Pons (tissue), 1 donor: Measurements from ENCODE around the gene TSPAN3.

Source experiments
- DNase-seq: peaks from one replicate; pipeline ENCODE4 v3.0.0-alpha.2; 2016; ENCODE audit warnings: low spot score

The TSPAN3 gene

DNA sequence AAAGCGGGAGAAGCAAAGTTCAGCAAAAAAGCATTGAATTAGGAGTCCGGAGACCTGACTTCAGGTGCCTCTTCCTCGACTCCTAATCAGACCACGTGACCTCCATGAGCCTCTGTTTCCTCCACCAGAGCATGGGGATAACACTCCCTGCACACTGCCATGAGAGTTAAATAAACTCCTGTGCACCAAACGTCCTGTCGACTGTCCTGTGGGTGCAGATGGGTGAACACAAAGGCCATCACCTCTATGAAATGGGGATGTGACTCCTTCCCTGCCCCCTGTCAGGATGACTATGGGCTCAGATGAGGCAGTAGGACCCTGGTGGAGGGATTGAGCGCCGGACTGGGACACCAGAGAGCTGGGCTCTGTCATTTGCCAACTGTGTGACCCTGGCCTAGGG is 13.5 kb upstream of the TSPAN3 start:
- no peak for DNase-seq

DNA sequence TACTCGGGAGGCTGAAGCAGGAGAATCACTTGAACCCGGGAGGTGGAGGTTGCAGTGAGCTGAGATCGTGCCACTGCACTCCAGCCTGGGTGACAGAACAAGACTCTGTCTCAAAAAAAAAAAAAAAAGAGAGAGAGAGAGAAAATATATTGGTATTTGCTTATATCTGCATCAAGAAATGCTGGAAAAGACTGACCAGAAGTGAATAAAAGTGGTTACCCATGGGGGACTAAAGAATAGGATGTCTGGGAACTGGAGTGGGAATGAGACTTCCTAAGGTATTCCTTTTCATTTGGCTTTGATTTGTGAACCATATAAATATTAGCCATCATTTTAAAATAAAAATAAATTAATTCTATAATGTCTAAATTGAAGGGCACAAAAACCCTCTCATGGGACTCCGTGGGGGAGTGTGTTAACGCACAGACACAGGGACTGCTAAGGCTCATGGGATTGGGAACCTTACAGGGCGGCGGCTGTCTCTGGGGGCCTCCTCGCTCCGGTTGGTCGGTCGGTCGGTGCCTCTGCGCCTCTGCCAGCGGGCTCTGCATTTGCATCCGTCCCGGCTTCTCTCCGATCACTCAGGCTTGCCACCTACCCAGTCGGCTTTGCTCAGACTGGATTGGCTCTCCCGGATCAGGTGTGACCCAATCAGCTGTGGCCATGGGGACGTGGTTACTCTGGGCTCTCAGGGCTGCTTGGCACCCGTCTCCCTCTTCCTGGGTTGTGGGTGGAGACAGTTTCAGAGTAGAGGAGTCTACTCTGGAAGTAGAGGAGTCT is 12.7 kb upstream of the TSPAN3 start:
- DNase-seq: peak; percentile 74

DNA sequence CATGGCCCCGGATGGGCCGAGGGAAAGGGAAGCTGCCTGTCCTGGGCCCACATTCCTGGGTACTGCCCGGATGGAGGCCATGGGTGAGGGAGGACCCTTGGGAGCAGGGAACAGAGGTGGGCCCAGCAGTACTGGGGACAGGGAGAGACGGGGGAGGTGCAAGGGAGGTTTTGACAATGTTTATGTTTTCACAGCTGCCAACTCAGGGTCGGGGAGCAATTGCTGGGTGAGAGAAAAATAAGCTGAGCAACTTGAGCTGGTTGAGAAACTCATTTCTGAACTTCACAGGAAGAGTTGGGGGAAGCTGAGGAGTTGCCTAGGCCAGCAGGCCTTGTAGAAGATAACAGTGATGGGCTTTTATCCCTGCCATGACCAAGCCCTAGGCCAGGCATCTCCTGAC is 11.1 kb upstream of the TSPAN3 start:
- no peak for DNase-seq

DNA sequence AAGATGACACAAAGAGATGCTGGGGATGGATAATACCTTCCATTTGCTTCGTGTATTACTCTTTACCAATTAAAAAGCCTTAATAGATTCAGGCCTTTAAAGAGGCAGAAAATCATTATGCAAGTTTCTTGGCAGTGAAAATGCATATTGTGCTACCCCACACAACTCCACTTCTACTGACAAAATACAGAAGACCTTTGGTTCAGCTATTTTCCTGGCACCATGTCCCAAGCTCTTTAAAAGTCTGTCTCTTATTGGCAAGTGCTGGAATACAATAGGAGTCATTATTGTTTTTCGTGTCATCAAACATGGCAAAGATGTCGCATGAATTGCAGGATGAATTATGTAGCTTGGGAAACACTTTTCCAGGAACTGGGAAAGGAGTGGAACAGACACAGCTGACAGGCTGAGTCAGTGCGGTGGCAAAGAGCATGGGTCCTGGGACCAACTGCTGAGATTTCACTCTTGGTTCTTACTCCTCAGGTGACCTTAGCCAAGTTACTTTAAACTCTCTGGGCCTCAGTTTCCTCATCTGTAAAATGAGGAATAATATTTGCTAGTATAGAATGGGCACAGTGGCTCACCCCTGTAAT is 5.5 kb upstream of the TSPAN3 start:
- DNase-seq: peak; percentile 90

DNA sequence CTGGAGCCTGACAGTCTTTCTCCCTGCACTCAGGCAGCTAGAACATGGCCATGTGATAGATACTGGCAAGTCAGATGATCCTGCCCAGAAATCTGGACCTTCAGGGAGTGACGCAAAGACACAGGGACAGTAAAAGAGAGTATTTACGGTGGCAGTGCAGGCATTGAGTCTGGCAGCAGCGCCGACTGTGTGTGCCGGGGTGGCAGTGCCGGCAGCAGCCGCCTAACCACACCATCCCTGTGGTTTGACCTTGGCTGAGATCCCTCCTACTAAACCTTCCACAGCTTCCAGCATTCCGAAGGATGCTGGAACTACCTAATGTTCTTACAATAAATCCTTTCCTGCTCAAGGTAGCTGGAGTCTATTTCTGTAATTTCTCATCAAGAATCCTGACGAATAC is 4.6 kb upstream of the TSPAN3 start:
- peak; percentile 79 for DNase-seq

DNA sequence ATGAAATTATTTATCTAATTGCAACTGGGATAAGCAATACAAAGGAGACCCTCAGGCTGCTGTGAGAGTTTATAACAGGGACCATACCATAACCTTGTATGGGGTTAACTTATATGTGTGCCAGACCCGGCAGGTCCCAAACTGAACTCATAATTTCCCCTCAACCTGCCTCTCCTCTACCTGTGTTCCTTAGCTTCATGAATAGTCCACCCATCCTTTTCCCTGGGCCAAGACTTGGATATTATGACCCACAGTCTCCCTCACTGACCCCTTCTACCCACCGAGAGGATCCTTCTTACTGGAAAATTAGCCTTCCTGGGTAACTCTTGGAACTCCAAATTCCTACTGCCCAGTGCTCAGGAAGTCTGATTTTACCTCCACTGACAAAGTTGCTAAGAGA is 3.4 kb upstream of the TSPAN3 start:
- DNase-seq: no peak

DNA sequence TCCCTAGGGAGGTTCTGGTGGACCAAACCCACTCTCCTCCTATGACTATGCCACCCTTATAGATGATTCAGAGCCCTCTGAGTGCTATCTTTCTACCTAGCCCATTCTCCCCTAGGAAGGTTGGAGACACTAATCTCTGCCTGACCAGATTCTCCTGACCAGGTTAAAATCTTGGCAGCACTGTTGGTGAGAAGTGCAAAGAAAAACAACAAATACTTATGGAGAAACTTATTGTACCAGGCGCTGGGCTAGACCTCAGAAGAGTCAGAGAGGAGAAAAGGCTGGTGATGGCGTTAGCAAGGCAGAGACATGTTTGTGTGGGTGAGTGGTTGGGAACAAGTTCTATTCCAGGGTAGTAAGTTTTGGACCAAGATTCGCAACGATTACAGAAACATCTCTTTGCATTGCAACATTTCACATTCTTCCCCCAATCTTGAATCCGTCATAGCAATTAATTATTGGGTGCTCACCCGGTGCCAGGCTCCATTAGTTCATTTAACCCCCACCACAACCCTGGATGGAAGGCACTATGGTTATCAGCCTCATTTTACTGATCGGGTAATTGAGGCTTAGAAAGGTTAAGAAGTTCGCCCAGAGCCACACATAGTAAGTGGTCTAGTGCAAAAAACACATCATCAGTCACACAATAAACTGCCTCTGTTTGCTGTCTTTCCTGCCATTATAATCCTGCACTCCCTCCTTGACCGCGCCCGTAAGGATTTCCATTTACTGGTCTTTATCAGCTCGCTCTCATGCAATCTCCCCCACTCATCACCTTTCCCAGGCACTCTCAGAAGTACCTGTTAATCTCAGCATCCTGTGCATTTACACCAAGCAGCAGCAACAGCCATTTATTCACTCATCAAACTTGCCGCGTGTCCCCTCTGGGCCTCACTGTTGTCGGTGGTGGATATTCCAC is 655 bp upstream of the TSPAN3 start:
- DNase-seq: no peak

DNA sequence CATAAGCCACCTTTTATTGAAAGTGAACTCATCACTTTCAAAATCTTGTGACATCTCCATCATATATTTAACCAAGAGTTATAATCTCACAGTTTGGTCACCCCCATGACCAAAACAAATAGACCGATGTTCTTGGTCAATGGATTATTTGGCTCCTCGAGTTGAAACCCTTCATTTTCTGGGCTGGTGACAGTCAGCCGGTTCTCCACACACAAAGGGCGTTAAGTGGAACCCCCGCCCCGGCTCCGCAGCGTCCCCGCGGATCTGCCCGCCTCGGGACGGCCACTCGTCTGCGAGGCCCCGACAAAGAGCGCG is 772 bp downstream of the TSPAN3 start:
- DNase-seq: no peak

DNA sequence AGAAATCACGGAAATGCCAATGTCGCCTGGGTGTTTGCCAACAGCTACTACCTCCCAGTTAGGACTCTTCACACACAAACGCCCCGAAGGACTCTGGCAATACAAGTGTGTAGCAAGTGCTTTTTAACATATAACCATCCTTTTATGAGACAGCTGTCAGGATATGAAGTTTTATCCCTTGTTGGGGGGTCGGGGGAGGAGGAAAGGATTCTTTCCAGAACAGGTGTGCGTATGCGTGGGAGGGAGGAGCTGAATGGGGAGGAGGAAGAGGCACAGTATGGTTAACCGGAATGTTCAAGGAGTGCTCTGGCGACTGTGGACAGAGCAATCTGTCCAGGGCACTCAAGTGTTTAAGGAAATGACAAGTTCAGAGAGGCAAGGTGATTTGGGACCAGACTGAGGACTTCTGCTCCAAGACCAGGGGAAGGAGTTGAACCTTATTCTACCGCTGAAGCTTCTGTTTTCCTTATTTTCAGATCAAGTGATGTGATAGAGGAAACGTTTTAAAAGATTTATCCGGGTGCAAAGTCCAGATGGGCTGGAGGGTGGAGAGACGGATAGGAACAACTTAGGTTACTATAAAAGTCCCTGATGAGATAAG is 1.3 kb downstream of the TSPAN3 start:
- no peak for DNase-seq

DNA sequence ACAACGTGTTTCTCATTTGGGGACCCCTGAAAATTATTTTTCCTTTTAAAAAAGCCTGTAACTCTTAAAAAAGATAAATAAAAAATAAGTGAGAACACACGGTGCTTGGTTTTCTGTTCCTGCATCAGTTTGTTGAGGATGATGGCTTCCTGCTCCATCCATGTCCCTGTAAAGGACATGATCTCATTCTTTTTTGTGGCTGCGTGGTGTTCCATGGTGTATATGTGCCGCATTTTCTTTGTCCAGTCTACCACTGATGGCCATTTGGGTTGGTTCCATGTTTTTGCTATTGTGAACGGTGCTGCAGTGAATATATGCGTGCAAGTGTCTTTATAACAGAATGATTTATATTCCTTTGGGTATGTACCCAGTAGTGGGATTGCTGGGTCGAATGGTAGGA is 2.3 kb downstream of the TSPAN3 start:
- DNase-seq: no peak

DNA sequence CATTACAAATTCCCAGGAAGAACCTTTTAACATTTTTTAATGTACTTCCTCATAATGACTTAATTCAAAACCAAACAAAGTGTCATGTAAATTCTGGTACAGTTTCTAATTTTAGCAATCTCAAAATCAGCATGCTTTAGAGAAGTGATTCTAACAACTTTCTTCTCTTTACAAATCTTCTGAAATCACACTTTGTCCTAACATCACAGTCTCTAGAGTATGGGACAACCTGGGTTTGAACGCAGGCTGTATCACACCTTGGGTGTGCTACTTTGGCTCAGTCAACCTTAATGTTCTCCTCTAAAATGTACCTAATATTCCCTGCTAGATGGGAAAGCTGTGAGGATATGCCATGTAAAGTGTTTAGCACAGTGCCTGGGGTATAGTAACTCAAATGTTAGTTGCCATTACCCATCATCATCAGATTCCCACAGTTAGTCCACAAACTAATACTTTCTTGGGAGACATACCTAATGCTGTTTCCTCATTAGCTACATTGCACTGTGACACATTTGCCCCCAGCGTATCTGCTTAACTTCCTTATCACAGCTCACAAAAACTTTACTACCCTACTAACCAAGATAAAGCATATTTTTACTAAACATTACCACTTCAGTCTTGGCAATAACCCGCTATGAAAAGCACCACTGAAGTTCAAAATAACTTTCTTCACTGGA is 3.1 kb downstream of the TSPAN3 start:
- DNase-seq: no peak

DNA sequence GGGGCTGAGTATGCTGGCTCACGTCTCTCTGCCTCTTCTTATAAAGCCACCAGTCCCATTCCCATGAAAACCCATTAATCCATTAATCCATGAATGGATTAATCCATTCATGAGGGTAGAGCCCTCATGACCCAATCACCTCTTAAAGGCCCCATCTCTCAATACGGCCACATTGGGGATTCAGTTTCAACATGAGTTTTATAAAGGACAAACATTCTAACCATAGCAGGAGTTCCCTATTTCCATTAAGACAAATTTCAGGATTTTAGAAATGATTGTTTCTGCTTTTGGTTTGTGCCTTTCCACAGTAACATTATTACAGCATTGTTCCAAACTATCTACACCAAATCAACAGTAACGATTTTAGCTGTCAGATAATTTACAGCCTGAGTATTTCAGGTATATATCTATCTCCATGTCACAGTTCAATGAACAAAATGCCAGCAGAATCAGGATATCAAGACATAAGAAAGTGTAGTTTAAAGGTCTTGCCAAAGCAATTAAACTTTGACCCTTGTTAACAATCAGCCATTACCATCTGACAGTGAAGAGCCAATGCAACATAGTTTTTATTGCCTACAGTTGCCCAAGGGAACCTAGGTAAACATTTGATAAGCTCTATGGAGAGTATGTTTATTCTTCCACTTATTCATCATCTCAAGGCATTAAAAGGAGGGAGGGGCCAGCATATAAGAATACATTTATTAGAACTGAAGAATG is 3.8 kb downstream of the TSPAN3 start:
- DNase-seq: no peak

DNA sequence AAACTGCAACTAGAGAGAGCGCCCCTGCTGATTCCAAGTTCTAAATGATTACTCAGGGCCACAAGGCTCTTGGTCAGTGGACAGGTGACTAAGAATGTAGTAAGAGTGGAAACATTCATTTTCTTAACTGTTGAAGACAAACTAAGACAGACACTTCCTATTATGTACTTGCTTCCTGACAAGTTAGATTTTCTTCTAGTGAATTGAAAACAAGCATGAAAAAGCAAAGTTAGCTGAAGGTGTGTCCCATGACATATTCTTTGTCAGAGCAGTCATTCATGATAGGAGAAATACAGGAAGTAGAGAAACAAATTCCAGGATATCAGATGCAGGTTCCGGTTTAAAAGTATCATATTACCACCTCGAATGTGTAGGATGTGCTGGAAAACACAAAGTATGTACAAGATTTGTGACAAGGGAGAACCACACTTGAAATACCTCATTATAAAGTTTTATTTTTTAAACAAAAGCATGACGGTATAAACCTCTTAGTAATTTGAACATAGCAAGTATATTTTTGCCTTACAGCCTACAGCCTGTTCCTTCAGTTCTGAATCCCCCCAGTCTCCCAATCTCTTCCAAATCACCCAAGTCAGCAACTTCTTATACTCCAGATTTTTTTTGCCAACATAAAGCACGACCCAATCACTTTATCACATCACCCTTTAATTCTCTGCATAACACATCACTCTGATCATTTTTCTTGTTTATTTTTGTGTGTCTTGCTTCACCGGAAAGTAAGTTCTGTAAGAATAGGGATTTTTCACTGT is 6.2 kb downstream of the TSPAN3 start:
- no peak for DNase-seq

DNA sequence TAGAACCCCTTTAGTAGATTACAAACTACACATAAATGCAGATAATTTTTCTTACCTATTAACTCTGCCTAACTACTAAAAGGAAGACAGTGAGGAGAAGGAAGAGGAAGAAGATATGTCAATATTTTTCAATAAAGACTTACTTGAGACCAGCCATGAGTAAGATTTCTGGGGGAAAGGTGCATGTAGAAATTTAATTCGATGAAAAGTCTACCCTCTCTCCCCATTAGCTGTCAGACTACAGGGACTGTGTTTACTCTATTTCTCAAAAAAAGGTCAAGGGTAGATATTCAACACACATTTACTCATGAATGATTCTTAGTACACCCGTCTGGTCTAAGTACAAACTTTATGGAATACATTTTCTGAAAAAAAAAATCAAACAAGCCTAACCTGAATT is 6.8 kb downstream of the TSPAN3 start:
- DNase-seq: no peak

DNA sequence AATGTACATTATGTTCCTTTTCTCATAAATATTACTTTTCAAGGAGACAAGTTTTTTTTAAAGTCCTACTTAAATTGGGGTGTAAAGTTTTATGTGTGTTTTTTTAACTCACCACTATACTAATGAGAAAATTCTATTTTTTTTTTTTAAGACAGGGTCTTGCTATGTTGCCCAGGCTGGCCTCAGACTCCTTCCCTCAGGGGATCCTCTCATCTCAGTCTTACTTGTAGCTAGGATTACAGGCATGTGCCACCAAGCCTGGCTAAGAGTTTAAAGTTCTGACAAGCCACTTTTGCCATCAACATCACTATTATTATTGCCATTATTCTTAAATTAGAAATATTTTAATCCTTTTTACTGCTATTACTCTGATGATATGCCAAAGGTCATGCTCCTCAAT is 7.7 kb downstream of the TSPAN3 start:
- DNase-seq: no peak

DNA sequence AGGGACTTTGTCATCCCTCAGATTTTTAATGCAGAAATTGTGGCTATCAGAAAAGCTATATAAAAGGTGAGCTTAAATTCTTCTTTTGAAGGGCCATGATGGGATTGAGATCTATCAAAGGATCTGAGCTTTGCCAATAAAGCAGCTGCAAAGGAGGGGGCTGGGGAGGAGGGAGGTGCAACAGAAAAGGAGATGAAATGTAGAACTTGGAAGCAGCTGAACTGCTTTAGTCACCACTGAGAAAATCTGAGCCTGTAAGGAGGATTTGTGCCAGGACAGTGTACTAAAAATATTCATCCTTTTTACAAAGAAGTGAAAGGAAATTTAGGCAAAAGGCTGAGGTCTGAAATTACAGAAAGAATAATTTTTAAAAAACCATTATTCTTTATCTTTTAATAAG is 10.4 kb downstream of the TSPAN3 start:
- peak; percentile 50 for DNase-seq

DNA sequence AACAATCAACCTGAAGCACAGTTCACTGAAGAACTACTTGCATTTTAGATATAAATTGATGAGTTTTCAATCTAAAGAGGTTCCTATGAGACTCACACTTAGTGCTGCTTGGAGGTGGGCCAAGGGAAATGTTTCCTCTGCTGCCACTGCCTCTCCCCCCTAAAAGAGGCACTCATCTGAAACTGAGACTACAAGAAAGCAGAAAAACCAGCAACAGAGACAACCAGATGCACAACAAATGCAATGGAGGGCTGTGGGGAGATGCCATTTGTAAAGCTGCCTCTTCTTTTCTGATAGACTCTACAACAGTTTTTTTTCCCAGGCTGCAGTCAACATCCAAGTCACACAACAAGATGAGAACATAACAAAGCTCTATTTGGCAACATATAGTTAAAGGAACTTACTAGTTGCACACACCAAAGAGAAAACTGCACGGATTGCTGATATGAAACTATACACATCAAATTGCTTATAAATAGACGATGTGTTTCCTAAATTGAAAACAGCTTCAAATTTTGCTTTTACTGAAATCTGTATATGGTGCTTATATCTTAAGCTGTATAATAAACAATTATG is 11.0 kb downstream of the TSPAN3 start:
- DNase-seq: no peak

DNA sequence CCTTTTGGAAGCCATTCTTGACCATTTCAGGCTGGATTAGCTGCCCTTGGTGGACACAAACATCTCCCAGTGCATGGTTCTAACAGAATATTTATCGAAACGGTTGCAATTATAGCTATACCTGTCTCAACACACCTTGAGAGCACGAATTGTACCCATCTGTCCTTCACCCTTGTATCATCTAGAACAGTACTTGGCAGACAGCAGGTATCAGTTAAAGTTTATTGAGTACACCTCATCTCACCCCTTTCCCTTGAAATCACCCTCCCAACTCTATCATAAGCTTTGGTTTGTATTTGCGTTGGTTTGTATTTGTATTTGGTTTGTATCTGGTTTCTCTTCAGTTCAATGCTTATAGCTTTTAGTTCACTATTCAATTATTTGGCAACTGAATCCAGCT is 12.4 kb downstream of the TSPAN3 start:
- DNase-seq: no peak

DNA sequence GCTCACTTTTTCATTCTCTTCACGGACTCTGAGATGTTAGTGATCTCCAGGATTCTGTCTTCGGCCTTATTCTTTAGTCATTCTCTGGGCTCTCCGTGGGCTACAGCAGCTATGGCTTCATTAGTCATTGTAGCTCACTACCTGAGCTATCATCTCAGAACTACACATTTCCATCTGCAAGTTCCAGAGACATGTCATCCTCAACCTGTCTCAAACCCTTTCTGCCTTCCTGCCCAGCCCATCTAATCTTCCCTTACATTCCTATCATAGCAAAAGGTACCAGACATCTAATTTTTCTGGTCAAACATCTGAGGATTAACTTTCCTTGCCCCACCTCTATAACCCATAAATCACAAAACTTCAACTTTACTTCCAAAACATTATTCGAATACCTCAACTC is 13.2 kb downstream of the TSPAN3 start:
- no peak for DNase-seq

DNA sequence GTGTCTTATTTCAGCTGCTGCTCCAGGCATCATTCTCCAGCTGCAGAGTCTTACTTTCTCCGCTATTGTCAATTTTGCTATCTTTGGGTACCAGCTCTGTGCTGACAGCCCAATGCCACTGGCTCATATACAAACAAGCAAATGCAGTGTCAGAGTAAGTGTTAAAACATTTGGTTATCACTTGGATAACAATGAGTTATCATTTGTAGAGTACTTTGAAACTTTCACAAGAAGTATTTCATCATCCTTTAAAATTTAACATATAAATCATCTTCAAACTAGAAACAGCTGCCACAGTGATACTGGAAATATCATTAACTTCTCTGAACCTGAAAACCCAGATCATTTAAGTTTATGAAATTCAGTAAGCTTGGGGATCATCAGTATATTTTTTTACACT is 13.8 kb downstream of the TSPAN3 start:
- no peak for DNase-seq
